Measurements from ENCODE around the gene TEX13D.

DNA sequence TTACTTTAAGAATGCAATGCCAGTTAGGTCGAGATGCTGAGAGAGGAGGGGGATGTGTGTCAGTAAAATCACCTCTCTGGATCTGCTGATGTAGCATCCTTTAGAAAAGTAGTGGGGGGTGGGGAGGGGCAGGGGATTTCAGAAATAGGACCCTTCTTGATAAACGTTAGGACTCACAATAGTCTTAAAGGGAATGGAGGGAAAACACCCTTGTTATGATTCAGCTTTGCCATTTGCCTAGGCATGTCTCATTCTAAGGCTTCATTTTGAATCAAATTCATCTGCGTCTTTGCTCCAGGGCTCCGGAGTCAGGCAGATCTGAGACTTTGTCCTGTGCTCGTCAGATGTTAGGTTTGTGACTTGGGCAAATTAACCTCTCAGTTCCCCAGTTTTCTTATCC, 14.8 kb downstream of the TEX13D start:
- no peak for TF ChIP-seq POLR2A (IDR thresholded peaks at IDR 0.05; ENCODE audit: low read length)
- no peak for TF ChIP-seq GATA1 (IDR thresholded peaks at IDR 0.05; ENCODE audit: low read depth, low read length)
